ENCODE data around the gene RFLNA.

The RFLNA gene

DNA sequence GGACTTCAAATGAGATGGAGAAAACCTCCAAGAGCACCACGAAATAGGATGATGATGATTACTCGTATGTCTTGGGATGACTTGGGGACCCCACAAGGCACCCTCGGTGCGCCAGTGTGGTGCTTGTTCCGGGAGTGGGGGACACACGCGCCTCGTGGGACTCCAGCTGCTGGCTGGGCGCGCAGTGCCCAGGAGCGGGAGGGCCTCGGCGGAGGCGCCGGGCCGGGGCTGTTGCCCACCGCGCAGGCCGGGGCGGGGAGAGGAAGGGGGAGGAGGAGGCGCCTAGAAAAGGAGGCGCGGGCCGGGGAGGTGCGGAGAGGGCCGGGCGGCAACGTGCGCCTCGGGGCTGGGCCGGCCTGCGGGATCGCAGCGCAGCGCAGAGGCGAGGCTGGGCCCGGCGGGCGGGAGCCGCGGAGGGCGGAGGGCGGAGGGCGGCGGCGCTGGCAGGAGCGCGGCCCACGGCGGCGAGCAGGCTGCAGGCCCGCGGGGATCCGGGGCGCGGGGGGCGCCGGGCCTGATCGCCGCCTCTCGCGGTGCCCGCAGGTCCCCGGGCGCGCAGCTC lies at the start of gene RFLNA:
RFLNA (plus strand) TSS at position 314 of the 562 bp plus-strand sequence. CDS start 337 bp downstream, outside the sequence.
- no peak for DNase-seq

- DNase-seq = no peak
These were observed 47.6 kb upstream of the RFLNA start for GRCh38 chr12:124247331-124247730.

DNA sequence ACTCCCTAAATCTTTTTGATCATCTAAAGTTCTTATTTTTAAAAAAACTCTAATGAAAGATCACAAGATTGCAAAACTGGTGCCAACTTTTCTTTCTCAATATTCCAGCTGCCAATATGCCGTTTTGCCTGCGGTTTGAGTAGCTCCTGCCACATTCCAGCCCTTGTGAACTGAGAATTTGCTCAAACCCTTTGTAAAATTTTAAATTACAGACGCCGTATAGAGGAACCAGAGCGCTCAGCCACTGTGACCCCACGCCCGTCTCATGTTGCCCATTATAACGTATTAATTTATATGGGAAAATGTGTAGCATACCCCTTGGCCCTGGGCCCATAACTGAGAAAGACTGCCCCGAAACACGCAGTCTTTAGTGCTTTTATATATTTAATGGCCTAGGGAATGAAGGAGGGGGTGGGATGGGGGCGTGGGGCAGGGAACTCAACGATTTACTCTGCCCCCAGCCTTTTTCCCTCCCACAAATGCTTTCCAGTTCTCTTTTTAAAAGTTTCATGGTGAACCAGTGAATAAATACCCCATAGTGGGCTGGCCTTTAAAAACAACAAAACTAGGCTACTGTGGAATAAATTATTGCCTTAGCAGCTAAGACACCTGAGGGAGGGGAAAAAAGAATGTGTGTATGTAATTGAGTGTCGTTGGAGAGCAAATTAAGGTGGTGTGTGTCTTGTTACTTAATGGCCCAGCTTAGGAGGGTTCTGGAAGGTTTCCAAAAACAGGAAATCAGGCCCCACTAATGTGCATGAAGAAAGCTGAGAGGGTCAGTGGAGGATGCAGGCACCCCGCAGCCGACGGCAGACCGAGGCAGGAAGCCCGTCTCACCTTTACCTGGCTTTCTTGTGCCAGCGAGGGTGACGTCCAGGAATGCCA lies 45.7 kb upstream of the RFLNA start:
- DNase-seq = peak; percentile 58

GRCh38 chr12:124251186-124251585 lies 43.7 kb upstream of the RFLNA start:
- DNase-seq = no peak

GRCh38 chr12:124252964-124253363 lies 41.9 kb upstream of the RFLNA start:
- DNase-seq = no peak

GRCh38 chr12:124254126-124254525 lies 40.8 kb upstream of the RFLNA start:
- no peak for DNase-seq

- peak; percentile 95 for DNase-seq
These were observed 35.5 kb upstream of the RFLNA start for GRCh38 chr12:124259154-124260066.

DNA sequence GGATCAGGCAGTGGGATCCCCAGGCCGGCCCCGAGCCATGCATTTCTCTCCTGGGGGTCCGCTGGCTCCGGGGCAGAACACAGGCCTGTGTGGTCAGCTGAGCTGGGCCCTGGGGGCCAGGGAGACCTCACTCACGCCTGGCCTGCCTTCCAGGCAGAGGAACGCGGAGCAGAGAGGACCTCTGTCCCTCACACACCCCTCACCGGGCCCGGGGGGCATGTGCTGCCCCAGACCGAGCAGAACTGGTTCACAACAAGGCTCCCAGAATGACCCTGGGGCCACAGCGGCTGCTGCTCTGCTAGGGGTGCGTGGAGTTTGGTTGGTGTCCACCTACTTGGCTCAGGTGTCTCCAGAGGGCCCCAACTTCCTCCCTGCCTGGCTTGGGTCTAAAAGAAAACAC lies 33.0 kb upstream of the RFLNA start:
- DNase-seq = no peak

DNA sequence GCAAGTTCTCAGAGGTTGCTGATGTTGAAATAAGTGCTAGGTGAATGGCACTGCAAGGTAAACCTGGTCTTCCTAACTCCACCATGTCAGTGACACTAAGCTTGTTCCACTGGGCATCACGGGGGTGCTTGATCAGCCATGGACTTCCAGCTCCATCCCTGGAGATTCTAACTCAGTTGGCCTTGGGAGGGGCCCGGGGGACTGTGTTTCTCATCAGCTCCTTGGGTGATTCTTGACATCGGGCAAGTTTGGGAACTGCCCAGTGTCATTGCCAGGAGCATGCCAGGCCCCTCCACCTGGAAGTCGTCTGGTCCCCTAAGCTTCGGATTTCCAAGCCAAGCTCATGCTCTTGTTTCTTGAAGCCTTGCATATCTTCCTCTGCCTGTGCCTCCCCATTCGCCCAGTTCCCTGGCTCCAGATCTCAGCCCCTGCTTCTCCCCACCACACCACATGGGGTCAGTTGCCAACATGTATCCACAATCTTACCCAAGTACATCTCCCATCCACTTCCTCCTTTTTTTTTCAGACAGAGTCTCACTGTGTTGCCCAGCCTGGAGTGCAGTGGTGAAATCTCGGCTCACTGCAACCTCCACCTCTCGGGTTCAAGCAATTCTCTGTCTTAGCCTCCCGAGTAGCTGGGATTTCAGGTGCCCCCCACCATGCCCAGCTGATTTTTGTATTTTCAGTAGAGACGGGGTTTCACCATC lies 30.7 kb upstream of the RFLNA start:
- peak; percentile 27 for DNase-seq

DNA sequence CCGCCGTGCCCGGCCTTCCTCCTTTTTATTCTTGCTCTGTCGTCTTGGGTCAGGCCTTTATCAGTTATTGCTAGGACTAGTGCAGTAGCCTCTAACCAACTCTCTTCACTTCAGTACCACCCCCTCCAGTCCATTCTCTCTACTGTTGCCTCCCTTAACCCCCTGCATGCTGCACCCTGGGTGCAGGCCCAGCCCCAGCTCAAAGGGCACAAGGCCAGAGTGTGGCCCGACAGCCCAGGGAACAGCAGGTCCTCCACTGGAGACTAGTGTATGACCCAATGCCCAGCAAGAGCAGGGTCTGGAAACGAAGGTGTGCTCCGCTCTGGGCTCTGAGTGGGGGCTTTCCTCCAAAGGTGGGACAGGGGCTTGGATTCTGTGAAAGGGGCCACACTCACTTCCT lies 30.0 kb upstream of the RFLNA start:
- DNase-seq = no peak

- no peak for DNase-seq
These were observed 27.6 kb upstream of the RFLNA start for GRCh38 chr12:124267205-124267778.

DNA sequence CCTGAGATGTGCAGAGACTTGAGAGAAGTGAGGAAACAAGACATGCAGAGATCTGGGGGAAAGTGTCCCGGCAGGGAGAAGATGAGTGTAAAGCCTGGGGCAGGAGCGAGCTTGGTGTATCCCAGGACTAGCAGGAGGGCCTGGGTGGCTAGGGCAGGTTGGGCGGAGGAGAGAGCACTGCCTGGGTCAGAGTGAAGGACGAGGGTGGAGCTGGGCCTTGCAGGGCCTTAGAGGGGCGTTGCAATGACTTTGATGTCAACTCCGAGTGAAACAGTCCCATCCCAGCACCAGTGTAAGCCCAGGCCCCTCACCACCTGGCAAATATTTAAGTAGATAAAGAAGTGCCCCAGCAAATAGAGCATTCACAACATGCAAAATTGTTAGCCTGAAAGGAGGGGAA lies 24.2 kb upstream of the RFLNA start:
- DNase-seq = no peak

DNA sequence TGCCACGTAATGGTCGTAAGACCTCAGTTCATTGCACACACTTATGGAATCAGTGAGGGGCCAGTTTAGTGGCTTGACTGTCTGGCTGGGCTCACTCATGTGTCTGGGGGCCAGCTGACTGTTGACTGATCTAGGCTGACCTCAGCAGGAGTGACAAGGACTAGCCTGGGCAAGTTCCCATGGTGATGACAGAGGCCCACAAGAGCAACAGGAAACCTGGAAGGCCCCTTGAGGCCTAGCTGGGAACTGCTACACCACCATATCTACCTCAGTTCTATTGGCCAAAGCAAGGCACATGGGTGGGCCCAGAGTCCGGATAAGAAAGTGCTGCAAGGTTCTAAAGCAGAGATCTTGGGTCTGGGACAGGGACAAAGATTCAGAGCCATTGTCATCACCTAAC lies 21.3 kb upstream of the RFLNA start:
- peak; percentile 81 for DNase-seq

DNA sequence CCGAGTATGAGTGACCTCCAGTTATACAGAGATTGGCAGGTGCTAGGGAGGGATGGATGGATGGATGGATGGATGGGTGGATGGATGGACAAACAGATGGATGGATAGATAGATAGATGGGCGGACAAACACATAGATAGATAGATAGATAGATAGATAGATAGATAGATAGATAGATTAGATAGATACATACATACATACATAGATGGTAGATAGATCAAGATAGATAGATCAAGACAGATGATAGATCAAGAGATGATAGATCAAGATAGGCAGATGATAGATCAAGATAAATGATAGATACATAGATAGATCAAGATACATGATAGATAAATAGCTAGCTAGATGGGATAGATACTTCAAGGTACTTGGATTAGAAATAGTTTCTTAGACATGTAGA lies 18.6 kb upstream of the RFLNA start:
- DNase-seq = no peak

- no peak for DNase-seq
These were observed 17.3 kb upstream of the RFLNA start for GRCh38 chr12:124277394-124278241.

DNA sequence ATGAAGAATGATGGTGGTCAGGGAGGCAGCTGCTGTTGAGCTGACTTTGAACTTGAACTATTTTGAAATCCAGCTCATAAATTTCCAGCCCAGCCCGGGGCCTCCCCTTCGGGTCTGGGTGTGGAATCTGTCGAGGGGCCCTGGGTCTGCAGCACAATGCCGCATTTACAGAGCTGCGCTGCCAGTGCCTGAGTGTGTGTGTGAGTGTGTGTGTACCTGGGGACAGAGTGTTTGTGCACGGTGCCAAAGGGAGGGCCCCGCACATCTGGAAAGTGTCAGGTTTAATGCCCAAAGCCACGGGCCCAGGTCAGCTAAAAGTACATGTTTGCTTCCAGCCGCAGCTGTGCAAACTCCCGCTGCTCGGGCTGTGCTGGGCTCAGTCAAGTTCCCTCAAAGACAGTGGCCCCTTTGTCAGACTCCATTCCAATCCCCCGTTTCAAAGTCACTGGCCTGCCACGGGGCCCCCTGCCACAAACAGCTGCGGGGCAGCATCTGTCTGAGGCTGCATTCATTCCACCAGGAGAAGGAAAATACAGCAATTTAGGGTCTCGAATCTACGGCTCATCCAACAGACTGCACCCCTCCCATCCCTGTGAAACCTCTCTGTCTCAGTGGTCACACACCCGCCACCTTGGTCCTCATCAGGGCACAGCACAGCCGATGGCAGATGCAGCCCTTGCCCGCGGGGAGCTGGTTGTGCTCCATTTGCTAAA lies 16.3 kb upstream of the RFLNA start:
- no peak for DNase-seq

GRCh38 chr12:124279315-124279714 lies 15.6 kb upstream of the RFLNA start:
- no peak for DNase-seq

GRCh38 chr12:124279846-124280360 lies 15.0 kb upstream of the RFLNA start:
- no peak for DNase-seq

DNA sequence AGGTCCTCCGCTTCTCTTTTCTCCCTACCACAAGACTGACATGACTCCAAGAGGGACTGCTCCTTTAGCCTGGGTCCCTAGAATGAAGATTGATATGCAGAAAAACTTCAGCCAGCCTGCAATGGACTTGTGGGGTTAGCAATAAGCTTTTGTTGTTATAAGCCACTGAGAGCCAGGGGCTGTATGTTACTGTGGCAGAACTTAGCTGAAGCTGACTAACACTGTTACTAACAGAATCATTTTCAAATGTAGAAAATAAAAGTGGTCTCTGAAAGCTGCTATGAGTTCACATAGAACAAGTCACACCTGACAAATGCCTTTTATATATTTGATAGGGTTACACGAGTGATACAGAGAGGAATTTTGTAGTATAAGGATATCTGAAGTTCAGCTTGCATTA lies 13.6 kb upstream of the RFLNA start:
- no peak for DNase-seq

DNA sequence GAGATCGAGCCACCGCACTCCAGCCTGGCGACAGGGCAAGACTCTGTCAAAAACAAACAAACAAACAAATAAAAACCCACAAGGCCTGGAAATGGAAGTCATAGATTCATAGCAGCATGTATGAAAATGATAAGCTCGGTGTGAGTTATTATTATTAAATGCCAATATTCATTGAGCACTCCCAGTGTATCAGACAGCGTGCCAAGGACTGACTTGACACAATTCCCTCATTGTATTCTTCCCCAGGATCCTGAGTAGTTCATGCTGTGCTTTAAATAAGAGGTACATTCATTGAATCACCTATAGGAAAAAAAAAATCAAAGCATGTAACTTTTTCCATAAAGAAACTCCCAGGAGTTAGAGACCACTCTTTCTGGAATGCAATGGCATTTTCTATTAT lies 12.6 kb upstream of the RFLNA start:
- no peak for DNase-seq

GRCh38 chr12:124283326-124283725 lies 11.6 kb upstream of the RFLNA start:
- DNase-seq = no peak

Measured in MV-4-11 (cell line).